Stimulated activated naive CD4-positive, alpha-beta T cell treated with Interleukin-2 at 50 U/mL for 16 hours (primary cell): ENCODE measurements around the gene PIGK.
"Not testable (repeated sequence)": the region's sequence is repeated elsewhere in the genome, so short reads cannot be mapped to it uniquely, and the experiment has no call there.

Source experiments
- DNase-seq: peaks from one replicate; lab custom pipeline; 2025; lab: John Stamatoyannopoulos, UW

PIGK gene

DNA sequence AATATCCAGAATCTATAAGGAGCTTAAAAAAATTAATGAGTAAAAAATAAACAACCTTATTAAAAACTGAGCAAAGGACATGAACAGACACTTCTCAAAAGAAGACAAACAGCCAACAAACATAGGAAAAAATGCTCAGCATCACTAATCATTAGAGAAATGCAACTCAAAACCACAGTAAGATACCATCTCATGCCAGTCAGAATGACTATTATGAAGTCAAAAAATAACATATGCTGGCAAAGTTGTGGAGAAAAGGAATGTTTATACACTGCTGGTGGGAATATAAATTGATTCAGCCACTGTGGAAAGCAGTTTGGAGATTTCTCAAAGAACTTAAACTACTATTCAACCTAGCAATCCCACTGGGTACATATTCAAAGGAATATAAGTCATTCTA lies 25.3 kb downstream of the PIGK start:
- no peak for DNase-seq

DNA sequence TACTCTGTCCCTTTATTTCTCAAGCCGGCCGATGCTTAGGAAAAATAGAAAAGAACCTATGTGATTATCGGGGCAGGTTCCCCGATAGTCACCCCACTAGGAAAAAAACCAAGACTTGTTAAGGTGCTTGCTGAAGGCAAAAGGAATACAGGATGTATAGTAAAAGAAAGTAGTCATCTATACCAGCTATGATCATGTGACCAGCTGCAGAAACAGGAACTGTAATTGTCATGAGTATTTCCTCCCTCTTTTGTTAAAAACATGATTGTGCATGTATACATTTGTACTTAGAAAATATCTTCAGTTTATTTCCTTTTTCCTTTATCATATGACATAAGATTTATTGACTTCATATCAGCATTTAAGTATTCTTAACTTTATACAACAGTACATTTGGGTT lies 30.5 kb downstream of the PIGK start:
- DNase-seq = no peak

DNA sequence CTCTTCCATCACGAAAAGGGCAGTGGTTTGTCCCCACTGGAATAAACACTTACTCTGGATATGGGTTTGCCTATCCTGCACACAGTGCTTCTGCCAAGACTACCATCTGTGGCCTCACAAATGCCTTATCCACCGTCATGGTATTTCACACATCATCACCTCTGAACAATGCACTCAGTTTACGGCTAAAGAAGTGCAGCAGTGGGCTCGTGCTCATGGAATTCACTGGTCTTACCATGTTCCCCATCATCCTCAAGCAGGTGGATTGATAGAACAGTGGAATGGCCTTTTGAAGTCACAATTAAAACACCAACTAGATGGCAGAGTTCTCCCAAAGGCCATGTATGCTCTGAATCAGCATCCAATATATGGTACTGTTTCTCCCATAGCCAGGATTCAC lies 32.3 kb downstream of the PIGK start:
- DNase-seq = not testable (repeated sequence)

DNA sequence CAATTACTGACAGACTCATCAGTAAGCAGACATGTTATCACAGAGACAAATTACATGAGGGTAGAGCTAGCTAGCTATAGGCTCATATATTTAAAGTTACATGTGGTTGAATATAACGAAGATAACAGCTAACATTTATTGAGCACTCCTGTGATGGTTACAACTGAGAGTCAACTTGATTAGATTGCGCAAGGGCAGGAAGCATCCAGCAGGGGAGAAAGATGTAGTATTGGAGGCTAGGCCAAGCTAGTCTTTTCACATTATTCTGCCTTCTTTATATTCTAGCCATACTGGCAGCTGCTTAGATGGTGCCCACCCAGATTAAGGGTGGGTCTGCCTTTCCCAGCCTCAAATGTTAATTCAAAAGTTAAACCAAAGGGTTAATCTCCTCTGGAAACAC lies 37.1 kb downstream of the PIGK start:
- no peak for DNase-seq

DNA sequence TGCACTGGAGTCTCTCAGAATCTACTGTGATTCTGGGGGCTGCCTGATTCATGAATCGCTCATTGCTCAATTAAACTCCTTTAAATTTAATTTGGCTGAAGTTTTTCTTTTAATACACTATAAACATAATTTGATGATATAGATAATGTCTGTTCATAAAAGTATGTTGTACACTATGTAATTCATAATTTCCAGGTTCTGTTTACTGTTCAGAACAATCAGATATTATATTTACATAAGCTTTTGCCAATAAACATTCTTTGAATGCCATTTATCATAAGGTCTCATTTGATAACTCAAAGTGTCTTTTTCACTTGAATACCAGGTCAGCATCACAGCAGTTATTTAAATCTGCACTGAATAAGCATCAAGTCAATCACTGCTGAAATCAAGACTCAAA lies 39.6 kb downstream of the PIGK start:
- no peak for DNase-seq

DNA sequence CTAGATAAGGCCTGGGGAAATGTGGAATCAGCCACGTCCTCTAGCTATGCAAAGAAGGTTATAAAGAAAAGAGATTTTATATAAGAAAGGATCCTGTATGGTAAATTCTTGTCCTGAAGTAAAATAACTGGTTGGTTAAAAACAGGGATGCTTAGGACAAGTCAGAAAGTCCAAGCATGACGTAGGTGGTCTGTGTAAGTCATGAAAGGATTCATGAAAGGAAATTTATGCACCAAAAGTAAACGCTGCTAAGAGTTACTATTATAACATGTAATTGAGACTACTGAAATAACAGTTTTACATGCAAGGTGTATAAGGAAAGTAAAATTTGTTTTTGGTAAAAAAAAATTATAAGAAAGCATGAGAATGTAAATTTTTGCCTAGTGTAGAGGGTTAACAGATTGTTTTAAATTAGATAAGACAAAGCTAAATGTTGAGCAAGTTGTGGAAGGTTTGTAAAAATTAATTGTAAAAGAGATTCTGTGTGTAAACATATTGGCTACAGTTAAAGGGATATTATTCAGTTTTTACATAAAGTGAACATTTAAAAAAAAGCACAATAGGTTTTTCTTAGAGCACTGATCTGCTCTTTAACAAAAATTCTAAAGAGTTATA lies 43.9 kb downstream of the PIGK start:
- no peak for DNase-seq

DNA sequence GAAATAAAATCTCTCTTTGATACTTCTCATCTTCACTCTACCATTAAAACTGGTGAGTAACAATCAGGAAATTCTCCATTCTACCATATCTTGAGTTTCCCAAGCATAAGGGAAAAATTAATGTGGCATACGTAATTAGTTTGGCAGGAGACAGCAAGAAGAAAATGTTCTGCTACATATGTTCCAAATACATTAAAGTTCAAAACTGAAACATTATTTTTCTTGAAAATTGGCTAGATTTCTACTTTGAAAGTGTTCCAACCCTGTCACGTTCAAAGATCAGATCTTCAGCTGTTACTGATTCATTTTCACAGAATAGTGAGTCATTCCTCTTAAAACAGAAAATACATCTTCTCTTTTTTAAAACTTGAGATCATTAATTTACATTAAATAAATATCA lies 48.5 kb downstream of the PIGK start:
- DNase-seq = no peak

DNA sequence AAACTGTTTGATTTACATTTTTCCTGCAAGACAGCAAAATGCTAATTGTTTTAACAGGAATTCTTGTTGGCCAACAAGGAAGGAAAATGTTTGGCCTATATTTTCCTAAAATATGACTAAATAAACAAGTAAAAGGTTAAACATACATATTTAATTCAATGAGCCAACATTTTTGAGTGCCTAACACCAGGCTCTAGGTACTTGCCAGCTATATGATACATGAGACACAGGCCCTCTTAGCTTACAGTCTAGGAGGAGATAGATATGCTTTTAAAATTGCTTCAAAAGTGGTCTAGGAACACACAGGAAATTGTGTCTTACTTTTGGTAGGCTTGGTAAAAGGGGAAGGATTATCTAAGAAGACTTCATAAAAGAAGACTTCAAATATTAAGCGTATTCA lies 50.9 kb downstream of the PIGK start:
- DNase-seq = no peak

DNA sequence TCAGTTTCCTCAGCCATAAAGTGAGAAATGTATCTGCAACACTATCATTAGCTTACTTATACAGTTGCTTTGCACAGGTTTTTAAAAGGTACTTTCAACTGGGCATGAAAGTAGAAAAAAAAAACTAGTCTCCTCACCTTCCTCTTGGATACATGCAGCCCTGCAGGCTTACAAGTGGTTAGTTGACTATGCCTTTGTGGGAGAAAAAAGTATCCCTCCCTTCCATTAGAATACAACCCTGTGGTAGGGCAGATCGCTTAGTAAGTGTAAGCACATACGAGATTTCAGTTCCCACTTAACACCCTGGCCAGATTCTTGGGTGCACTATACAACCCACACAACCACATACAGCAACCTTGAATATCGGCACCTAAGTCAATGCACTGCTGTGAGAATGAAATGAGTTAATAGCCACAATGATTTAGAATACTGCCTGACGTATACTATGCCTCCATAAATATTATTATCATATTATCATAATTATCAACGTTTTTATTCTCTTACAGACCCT lies 54.7 kb downstream of the PIGK start:
- no peak for DNase-seq

DNA sequence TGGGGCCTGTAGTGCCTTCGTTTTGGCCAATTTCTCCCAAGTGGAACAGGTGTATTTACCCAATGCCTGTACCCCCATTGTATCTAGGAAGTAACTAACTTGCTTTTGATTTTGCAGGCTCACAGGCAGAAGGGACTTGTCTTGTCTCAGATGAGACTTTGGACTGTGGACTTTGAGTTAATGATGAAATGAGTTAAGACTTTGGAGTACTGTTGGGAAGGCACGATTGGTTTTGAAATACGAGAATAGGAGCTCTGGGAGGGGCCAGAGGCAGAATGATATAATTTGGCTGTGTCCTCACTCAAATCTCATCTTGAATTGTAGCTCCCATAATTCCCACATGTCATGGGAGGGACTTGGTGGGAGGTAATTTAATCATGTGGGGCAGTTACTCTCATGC lies 59.5 kb downstream of the PIGK start:
- DNase-seq = not testable (repeated sequence)

DNA sequence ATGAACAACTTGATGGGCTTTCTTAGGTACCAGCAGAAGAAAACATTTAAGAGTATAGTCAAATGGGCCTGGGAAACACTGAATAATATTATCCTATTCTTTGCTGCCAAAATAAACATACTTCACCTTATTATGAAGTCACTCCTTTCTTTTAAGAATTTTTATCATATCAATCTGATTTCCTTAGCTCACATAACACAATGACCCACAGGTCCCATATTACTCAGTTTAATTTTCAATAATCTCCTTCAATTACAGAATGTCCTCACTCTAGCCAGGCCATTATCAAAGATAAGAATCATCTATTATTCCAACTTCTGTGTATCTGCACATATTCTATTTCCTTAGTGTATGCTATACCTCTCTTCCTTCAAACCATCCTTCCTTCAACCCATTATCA lies 63.0 kb downstream of the PIGK start:
- DNase-seq = no peak

DNA sequence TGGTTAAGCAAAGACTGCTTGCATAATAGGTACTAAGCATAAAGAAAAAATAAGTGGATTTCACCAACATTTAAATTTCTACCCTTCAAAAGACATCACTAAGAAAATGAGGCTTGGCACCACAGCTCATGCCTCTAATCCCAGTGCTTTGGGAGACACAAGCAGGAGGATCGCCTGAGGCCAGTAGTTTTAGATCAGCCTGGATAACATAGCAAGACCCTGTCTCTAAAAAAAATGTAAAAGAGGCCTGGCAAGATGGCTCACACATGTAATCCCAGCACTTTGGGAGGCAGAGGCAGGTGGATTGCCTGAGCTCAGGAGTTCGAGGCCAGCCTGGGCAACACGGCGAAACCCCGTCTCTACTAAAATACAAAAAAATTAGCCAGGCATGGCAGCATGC lies 73.0 kb downstream of the PIGK start:
- DNase-seq = no peak

DNA sequence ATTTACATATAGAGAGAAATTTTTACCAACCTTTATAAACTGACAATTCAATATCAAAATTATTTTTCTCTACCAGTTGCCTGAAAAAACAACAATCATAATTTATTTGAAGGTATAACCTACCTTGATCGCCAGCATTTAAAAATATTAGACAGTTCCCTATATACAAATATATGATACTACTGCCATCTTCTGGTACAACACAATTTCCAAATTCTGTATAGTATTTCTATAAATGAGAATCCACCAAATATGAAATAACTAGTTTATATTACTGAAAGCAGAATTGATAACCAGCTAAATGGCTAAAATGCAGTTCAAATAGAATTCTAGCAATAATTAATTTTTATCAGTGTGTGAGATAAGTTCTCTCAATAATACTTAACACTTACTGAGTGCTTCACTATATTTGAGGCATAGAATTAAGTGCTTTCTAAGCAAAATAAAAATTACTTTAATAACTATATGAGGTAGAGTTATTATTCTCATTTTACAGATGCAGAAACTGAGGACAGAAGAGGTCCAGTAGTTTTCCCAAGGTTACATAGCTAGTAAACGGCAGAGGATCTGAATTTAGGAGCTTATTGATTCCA lies 75.6 kb downstream of the PIGK start:
- no peak for DNase-seq

DNA sequence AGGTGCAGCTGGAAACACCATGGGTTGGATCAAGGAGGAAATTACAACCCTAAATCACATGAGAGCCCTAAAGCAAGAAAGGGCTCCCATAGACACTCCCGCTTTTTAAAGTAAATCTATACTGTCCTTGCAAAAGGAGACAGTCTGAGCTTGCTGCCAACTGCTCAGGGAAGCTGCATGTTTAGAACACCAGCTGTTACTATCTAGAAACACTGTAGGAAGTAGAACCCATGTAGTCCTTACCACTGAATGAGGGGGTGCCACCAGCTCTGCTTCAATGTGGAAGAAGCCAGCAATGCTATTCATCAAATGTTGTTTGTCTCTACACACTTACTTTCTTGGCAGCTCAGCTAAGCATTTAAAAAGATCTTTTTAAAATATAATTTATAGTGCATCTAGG lies 79.8 kb downstream of the PIGK start:
- DNase-seq = no peak

DNA sequence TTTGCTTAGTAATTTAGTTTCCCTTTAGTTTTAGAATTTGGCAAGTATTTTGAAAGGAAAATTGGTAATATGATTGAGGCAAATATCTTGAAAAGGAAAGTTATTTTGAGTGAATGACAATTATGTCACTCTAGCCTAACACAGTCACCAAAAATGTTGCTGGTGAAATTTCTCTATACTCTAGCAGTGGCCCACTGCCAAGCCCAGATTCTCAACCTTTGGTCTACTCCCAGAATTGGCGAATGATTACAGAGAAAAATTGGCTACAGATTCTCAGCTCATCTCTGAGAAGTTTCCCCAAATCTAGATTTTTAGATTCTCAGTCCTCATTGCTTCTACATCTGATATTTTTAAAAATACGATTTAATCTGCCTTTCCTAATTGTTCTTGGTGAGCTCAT lies 84.9 kb downstream of the PIGK start:
- no peak for DNase-seq

DNA sequence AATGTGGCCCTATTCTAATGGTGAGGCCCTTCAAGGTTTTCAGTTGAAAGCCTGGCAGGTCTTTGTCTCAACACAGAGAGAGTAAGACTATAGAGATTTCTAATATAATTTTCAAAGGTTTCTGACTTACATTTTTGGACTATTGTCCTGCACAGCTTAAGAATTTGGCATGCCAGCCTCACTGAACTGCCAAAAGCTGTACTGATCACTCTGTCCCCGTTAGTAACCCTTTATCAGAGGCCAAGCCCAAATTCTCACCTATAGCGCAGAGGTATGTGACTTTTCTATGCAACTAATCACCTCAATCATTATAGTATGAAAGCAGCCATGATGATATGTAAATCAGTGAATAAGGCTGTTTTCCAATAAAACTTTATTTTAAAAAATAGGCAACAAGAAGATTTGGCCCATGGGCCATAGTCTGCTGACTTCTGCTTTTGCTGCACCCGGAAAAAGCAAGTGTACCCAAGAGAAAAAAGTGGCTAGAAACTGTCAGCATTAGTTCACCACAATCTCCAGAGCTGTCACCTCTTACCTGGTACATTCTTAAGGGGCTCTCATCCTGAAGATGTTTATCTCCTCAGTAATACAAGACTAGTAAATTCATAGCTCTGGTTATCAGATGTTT lies 85.4 kb downstream of the PIGK start:
- DNase-seq = no peak

DNA sequence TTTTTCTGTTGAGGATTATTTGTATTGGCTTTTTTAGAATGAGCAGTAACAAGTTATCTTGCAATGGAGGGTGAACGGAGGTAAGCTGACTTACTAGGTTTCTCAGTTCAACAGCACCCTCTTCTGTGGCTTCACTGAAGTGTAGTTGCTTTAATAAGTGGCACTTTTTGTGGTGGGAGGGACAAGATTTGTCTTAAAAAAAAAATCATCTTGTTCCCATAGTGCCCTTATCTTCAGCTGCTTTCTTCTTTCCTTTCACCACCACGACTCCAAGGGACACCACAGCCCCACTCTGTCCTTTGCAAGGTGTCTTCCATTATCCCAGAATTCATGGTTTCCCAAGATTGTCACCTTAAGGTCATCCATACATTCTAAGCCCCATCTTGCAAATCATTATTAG lies 92.9 kb downstream of the PIGK start:
- no peak for DNase-seq

DNA sequence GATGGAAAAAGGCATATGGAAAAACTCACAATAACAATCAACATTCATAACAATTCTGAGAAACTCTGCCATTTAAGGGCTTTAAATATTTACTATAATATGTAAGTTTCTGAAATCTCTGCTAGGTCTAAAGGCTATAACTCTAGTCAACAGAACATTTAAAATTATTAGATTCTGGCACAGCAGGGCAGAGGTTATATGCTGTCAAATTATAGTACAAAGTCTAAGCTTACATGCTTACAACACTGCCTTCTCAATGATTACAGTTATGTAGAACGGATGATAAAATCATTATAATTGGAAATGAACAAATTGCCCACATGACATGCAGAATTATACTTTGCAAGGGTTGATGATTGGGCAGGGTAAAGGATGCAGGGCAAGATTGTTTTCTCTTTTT lies 97.7 kb downstream of the PIGK start:
- DNase-seq = no peak

DNA sequence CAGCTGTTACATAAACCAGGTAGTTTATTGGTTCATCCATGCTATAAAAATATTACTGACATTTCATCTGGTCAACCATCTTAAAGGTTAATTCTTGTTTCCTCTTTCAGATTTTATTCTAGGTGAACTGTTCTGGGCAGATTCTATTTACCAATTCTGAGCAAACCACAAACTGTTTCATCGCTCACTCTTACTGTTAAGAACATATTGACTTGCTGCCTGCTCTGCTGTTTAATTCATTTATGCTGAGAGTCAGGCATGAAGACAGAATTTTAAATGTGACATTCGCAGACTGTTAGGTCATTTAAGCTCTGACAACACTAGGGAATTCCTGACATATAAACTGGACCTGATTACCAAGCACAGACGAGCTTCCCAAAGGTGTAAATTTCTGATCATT lies 98.3 kb downstream of the PIGK start:
- no peak for DNase-seq

DNA sequence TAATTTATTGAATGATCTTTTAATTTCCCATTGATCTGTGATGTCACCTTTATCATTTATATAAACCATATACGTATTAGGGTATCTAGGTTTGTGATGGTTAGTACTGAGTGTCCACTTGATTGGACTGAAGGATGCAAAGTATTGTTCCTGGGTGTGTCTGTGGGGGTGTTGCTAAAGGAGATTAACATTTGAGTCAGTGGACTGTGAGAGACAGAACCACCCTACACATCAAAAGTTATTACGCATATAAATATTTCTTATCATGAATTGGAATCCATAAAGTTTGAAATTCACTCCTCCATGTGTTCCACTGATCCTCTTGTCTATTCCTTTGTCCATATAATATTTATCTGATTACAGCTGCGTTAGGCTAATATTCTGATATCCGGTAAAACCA lies 100.5 kb downstream of the PIGK start:
- DNase-seq = no peak

DNA sequence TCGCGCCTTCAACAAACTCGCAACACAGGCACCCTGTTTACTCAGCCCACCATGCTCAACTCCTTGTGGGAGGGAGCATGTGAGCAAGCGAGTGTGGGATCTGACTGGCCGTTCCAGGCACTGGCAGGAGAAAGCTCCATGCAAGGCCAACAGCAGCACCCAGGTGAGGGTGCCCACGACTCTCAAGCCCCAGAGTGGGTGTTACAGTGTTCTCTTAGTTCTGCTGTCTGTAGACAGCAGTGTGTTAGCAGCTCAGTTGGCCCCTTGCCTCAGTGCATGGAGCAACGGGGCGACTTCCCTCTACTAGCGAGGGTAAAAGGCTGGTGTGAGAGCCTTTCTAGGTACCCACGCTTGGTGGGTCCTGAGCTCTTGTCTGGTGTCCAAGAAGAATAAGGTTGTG lies 114.6 kb downstream of the PIGK start:
- no peak for DNase-seq

DNA sequence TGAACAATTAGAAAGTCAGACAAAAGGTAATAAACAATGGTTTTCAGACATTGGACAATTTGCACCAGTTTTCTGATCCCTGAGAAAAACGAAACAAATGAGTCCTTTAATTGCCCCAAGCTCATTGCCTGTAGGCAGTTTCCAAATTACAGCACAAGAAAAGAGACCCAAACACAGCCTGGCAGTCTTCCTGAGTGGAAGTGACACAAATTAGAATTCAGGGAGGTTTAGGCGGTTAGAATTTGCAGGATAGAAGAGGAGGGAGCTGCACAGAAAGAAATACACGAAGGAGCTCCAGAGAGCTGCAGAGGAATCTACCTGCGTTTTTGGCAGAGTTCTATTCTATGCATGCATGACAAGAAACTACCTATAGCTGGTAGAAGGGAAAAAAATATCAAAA lies 115.7 kb downstream of the PIGK start:
- DNase-seq = no peak

DNA sequence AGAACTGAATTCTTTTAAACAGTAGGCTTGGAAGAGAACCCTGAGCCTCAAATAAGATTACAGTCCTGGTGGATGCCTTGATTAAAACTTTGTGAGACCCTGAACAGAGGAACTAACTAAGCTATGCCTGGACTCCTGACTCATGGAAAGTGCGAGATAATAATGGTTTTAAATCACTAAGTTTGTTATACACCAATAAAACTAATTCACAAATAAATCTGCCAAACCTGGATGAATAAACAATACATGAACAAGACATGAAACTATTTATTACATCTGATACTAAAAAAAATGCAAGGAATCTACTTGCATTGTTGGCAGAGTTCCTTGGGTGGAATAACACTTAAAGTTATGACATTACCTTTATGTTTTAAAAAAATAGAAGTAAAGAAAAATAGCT lies 118.4 kb downstream of the PIGK start:
- DNase-seq = no peak
